DND-41 (cell line): ENCODE data around the gene PEX11A.

Source experiments
- ATAC-seq: fragments of 200-7000 bp; cut with Tn5 transposase; 3 replicates; pipeline ENCODE4 v1.9.1; 2021; ENCODE audit warnings: low read depth; ENCODE audit not compliant: insufficient read depth
- DNase-seq: peaks from one replicate; pipeline ENCODE4 v3.0.0-alpha.2; 2020
- H2AFZ ChIP-seq: 2 replicates; pipeline ENCODE4 v1.6.0; 2012; ENCODE audit warnings: low read depth, low read length
- H3K27ac ChIP-seq: 2 replicates; pipeline ENCODE4 v1.5.1; 2012; ENCODE audit warnings: low read length, inconsistent platforms
- H3K27me3 ChIP-seq: fragments of 200-600 bp; sonication (generic); 2 replicates; pipeline ENCODE4 v1.6.0; 2012; ENCODE audit warnings: low read length, mild to moderate bottlenecking, inconsistent platforms; ENCODE audit not compliant: insufficient read depth, poor library complexity
- H3K36me3 ChIP-seq: 2 replicates; pipeline ENCODE4 v1.5.1; 2012; ENCODE audit warnings: low read length, inconsistent platforms; ENCODE audit not compliant: insufficient read depth
- H3K4me1 ChIP-seq: 2 replicates; pipeline ENCODE4 v1.5.1; 2012; ENCODE audit warnings: mild to moderate bottlenecking, low read length; ENCODE audit not compliant: insufficient read depth
- H3K4me2 ChIP-seq: 2 replicates; pipeline ENCODE4 v1.6.0; 2012; ENCODE audit warnings: mild to moderate bottlenecking, moderate library complexity, low read length, inconsistent platforms; ENCODE audit not compliant: insufficient read depth
- H3K4me3 ChIP-seq, 2 experiments: fragments of 200-600 bp in 1 of 2; shearing (Covaris generic) in 1 of 2; 2 replicates each; pipeline ENCODE4 v1.5.1; 2012 to 2016; ENCODE audit warnings: inconsistent platforms in 2 of 2, low read length in 2 of 2, mild to moderate bottlenecking in 2 of 2, low read depth in 1 of 2, moderate library complexity in 1 of 2
- H3K79me2 ChIP-seq: 2 replicates; pipeline ENCODE4 v1.6.0; 2012; ENCODE audit warnings: low read length, inconsistent platforms; ENCODE audit not compliant: insufficient read depth
- H3K9ac ChIP-seq: 2 replicates; pipeline ENCODE4 v1.6.0; 2012; ENCODE audit warnings: low read depth, mild to moderate bottlenecking, inconsistent platforms, low read length, moderate library complexity
- H3K9me3 ChIP-seq: 2 replicates; pipeline ENCODE4 v1.5.1; 2012; ENCODE audit warnings: low read length, moderate library complexity, mild to moderate bottlenecking, inconsistent platforms; ENCODE audit not compliant: insufficient read depth, severe bottlenecking
- H4K20me1 ChIP-seq: 2 replicates; pipeline ENCODE4 v1.6.0; 2012; ENCODE audit warnings: low read length; ENCODE audit not compliant: insufficient read depth
- CTCF ChIP-seq: IDR thresholded peaks from 2 replicates; pipeline ENCODE4 v1.5.1; 2012; ENCODE audit warnings: borderline replicate concordance, low read length, moderate library complexity, mild to moderate bottlenecking; ENCODE audit not compliant: poor library complexity, severe bottlenecking; ENCODE audit errors: extremely low read depth
- EZH2 ChIP-seq: IDR thresholded peaks from 3 replicates; pipeline ENCODE4 v1.6.1; 2012; ENCODE audit warnings: borderline replicate concordance, low read depth, mild to moderate bottlenecking, moderate library complexity, low read length, inconsistent platforms; ENCODE audit not compliant: severe bottlenecking

PEX11A gene

DNA sequence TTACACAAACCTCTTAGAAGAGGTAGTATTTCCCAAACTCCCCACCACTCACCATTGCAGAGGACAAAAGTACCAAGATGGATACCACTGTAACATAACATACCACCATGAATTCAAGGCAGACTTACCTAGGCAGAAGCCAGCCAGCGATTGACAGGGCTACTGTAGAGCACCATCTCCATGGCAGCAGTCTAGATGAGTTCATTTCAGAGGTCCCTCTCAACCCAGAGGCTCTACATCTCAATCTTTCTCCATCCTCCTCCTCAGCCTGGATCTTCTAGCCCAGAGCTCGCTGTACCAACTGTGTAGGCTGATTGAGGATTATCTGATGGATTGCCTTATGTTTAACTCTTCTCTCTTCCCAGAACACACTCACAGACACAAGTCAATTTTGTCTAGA is 9.4 kb downstream of the PEX11A start:
- no peak for DNase-seq
- H3K4me1 ChIP-seq, result no peaks in the 10 kb centered on the region
- H4K20me1 ChIP-seq, result no peaks in the 10 kb centered on the region
- TF ChIP-seq EZH2, result no peak
- TF ChIP-seq CTCF, result no peak
- H3K4me3 ChIP-seq, result no peak overlapping the region
- H3K79me2 ChIP-seq, result no peaks in the 10 kb centered on the region
- H3K36me3 ChIP-seq, result no peaks in the 10 kb centered on the region
- no peaks in the 10 kb centered on the region for H3K9me3 ChIP-seq
- no peak overlapping the region for H2AFZ ChIP-seq
- H3K4me2 ChIP-seq, result no peak overlapping the region
- no peak overlapping the region for H3K27ac ChIP-seq
- H3K9ac ChIP-seq, result no peak overlapping the region
- no peak for ATAC-seq
- peaks cover 8% of the 10 kb centered on the region for H3K27me3 ChIP-seq

DNA sequence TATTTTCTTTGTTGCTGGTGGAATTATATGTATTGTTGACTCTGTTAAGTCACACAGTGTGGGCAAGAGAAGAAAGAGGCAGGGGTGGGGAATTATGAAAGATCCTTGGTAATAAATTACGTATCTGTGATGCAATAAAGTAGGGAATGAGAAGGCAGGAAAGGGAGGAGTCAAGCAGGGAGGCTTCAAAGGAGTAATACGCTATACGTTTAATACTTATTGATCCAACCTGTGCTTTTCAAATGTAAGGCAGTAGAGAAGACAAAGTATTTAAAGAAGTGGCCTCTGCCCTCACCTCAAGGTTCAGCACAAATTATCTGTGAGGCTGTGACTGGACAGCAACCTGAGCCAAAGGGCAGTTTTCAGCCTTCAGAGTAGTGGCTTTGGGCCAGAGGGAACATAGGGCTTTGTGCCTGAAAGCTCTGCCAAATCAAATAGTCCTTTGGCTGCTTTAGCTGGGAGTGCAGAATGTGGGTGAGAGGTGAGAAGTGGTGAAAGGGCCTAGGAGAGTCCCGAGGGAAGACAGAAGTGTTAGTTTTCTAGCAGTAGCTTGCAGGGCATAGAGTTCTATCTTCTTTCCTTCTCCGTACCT is 10.2 kb downstream of the PEX11A start:
- no peaks in the 10 kb centered on the region for H4K20me1 ChIP-seq
- no peaks in the 10 kb centered on the region for H3K79me2 ChIP-seq
- no peak for DNase-seq
- no peaks in the 10 kb centered on the region for H3K4me1 ChIP-seq
- H3K9ac ChIP-seq, result no peak overlapping the region
- no peaks in the 10 kb centered on the region for H3K9me3 ChIP-seq
- H3K4me2 ChIP-seq, result no peak overlapping the region
- peaks cover 8% of the 10 kb centered on the region for H3K27me3 ChIP-seq
- TF ChIP-seq EZH2 (no peak), CTCF (no peak)
- no peaks in the 10 kb centered on the region for H3K36me3 ChIP-seq
- no peak for ATAC-seq
- no peak overlapping the region for H3K27ac ChIP-seq
- H3K4me3 ChIP-seq, result no peak overlapping the region
- H2AFZ ChIP-seq, result no peak overlapping the region

DNA sequence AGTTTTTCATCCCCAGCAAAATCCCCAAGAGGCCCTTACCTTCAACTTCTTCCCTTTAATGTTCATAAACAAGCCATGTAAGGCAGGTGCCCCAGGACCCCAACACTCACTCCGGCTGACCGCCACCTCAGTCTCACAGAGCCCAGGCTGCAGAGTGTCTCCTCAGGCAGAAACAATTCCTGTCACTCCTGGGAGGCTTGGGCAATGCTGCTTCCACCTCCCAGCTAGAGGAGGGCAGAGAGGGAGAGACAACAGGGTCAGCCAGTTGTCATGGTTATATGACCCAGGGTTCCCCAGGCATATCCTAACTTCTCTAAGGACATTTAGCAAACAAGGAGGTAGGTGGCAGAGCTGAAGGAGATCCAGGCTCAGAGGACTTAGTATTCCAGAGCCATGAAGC is 11.3 kb downstream of the PEX11A start, which contains the start of gene PLIN1:
PLIN1 (minus strand) TSS at position 156 of the 400 bp plus-strand sequence. CDS start 1,878 bp downstream, outside the sequence.
- ATAC-seq (no peak), DNase-seq (no peak)
- H3K27me3 ChIP-seq, result peaks cover 8% of the 10 kb centered on the region
- no peaks in the 10 kb centered on the region for H3K9me3 ChIP-seq
- no peaks in the 10 kb centered on the region for H4K20me1 ChIP-seq
- TF ChIP-seq EZH2 (no peak), CTCF (no peak)
- H3K4me1 ChIP-seq, result no peaks in the 10 kb centered on the region
- H3K36me3 ChIP-seq, result no peaks in the 10 kb centered on the region
- no peak within 1 kb of the TSS for H3K4me2 ChIP-seq
- H3K79me2 ChIP-seq, result no peaks in the 10 kb centered on the region
- H3K27ac ChIP-seq, result no peak within 1 kb of the TSS
- no peak within 1 kb of the TSS for H3K4me3 ChIP-seq
- no peak within 1 kb of the TSS for H3K9ac ChIP-seq
- no peak within 1 kb of the TSS for H2AFZ ChIP-seq
